Colonic mucosa (tissue), 4 donors: ENCODE data around the gene RXFP3. TPM values are rescaled to one million over a fixed set of nuclear protein-coding genes. Genes with fewer than 3 reads are reported as not detected.

Experiments
- DNase-seq: peaks from one replicate; pipeline ENCODE4 v3.0.0-alpha.2; 2020
- H3K27ac ChIP-seq: fragments of 200-600 bp; one replicate; pipeline ENCODE4 v1.8.0; 2021
- H3K27me3 ChIP-seq: fragments of 200-600 bp; one replicate; pipeline ENCODE4 v1.8.0; 2021
- H3K36me3 ChIP-seq: fragments of 200-600 bp; one replicate; pipeline ENCODE4 v1.8.0; 2021
- H3K4me1 ChIP-seq: fragments of 200-600 bp; one replicate; pipeline ENCODE4 v1.8.0; 2021; ENCODE audit warnings: mild to moderate bottlenecking
- H3K4me3 ChIP-seq: fragments of 200-600 bp; one replicate; pipeline ENCODE4 v1.8.0; 2021
- H3K9ac ChIP-seq, 2 donors: one replicate each; pipeline ENCODE4 v1.7.0; 2013; ENCODE audit warnings: control low read depth in 2 of 2, low read depth in 2 of 2, low read length in 2 of 2
- H3K9me3 ChIP-seq: fragments of 200-600 bp; one replicate; pipeline ENCODE4 v1.8.0; 2021
- intact Hi-C: fragments of 100-400 bp; cut with DNase I; formaldehyde crosslinking; loops from one replicate; pipeline ENCODE4 v1.14.1; 2022
- total RNA-seq, 2 donors: library from RNA; stranded (reverse); fragmentation: NEBNext Ultra II Directional in 1 of 2; extraction: Animal tissue kit (Norgen Biotek cat#: 25700) in 1 of 2; gene quantifications; one replicate each; pipeline ENCODE4 v1.2.1, GENCODE V29; 2021
- TF ChIP-seq, protein P1 (sequence below): fragments of 200-600 bp; IDR thresholded peaks from one replicate; pipeline ENCODE4 v1.8.0; 2022; ENCODE audit warnings: antibody characterized with exemption, mild to moderate bottlenecking
- donor health status: healthy.
- donor health status: DM: no; HTN: no; CAD: no.
- donor health status: DM: no; HTN: no; CAD: no.

RXFP3 gene
- total RNA-seq, 2 donors from 2014 or later: not detected

DNA sequence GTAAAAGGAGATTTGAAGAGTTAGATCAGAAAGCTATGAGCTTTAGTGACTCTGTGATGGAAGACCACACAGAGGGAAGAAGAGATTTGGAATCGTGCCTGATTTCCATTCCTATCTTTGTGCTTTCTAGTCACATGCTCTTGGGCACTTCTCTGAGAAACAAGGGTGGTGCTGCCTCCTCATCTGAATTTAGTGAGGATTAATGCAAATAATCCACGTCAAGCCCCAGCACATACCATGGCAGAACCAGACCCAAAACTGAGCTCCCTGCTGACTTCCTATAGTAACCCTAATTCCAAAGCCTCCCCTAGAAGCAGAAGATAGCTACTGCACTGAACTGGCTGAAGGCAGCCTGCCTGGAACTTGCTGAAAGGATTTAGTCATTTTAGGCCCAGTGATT lies 30.6 kb downstream of the RXFP3 start:
- Histone ChIP-seq H3K27me3 (no peaks in the 10 kb centered on the region), H3K4me1 (no peaks in the 10 kb centered on the region), H3K4me3 (no peak overlapping the region), H3K27ac (no peak overlapping the region), H3K36me3 (no peaks in the 10 kb centered on the region), H3K9me3 (no peaks in the 10 kb centered on the region), H3K9ac (no peak overlapping the region)
- TF ChIP-seq, protein P1, sequence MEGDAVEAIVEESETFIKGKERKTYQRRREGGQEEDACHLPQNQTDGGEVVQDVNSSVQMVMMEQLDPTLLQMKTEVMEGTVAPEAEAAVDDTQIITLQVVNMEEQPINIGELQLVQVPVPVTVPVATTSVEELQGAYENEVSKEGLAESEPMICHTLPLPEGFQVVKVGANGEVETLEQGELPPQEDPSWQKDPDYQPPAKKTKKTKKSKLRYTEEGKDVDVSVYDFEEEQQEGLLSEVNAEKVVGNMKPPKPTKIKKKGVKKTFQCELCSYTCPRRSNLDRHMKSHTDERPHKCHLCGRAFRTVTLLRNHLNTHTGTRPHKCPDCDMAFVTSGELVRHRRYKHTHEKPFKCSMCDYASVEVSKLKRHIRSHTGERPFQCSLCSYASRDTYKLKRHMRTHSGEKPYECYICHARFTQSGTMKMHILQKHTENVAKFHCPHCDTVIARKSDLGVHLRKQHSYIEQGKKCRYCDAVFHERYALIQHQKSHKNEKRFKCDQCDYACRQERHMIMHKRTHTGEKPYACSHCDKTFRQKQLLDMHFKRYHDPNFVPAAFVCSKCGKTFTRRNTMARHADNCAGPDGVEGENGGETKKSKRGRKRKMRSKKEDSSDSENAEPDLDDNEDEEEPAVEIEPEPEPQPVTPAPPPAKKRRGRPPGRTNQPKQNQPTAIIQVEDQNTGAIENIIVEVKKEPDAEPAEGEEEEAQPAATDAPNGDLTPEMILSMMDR: no peak
- DNase-seq: no peak
- intact Hi-C loops: no loop called here

DNA sequence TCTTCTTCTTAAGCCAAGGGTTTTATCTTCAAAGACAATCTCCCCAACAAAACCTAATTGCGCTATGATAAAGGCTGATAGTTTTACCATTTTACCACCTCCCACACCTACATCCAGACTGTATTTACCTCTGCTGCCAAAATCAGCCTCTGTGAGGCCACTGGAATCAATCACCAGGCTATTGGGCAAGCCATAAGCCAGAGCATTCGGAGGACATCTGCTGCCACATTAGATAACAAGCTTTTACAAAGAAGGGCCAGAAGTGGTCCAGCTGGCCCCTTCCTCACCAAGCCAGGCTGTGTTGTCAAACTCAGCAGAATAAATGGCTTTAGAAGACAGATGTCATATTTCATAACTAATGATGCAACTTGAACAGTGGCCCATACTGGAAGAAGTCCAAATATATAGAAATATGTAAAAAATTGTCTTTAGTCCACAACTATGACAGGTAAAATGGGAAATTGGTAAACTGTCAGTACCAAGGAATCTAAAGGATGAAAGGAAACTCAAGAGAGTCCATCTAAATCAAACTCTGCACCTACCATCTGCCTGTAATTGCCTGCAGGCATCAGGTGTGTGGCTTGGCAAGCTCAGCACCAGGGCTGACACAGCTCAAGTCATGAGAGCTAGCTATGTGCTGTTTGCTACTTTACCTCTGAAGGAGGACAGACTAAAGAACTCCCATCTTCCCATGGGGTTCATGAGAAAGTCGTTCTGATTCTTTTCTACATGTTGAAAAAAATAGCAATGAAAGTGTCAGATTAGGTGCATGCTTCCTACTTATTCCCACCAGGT lies 32.2 kb downstream of the RXFP3 start:
- H3K27ac ChIP-seq: no peak overlapping the region
- intact Hi-C loops: no loop called here
- H3K9me3 ChIP-seq: no peaks in the 10 kb centered on the region
- TF ChIP-seq, protein P1: no peak
- no peak overlapping the region for H3K9ac ChIP-seq
- no peak for DNase-seq
- no peak overlapping the region for H3K4me3 ChIP-seq
- H3K27me3 ChIP-seq: no peaks in the 10 kb centered on the region
- H3K4me1 ChIP-seq: no peaks in the 10 kb centered on the region
- H3K36me3 ChIP-seq: no peaks in the 10 kb centered on the region

DNA sequence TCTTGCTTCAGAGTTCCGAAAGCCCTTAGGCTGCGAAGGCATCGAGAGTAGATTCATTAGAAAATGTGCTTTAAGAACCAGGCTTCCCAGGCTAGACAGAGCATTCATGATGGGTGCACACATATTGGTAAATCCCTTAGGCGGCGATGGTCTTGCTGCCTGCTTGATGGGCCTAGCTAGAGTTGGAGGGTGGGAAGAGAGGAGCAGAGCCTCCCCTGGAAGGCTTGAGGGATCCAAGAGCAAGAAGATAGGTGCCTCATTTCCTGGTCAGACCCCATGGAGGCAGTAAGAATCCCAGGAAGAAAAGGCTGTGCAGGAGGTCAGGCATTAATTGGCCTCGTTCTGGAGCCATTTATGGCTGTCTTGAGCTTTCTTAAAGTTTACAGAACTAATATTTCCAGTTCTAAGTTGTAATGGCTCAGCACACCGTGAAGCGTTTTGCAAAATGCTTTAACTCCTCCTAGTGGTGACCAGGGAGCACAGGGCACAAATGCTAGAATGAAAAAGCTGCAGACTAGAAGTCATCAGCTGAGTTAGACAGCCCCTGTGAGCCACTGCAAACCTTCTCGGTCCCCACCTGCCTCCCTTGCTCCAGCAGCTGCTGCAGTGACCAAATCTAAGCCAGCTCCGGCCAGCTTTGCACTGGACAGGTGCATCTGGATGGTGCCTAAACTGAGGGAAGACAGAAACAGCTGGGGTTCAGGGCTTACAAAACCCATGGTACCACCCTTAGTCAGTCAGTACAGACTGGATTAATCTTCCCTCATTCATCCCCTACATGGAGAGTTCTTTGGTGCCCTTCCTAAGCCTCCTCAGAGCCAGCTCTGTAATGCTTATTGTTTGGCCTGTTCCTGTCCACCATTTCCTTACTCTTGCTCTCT lies 33.6 kb downstream of the RXFP3 start:
- TF ChIP-seq, protein P1: peak; percentile 51
- no peaks in the 10 kb centered on the region for H3K27me3 ChIP-seq
- no peaks in the 10 kb centered on the region for H3K36me3 ChIP-seq
- H3K9me3 ChIP-seq: no peaks in the 10 kb centered on the region
- no peak overlapping the region for H3K4me3 ChIP-seq
- H3K27ac ChIP-seq: no peak overlapping the region
- no peak for DNase-seq
- no peak overlapping the region for H3K9ac ChIP-seq
- H3K4me1 ChIP-seq: no peaks in the 10 kb centered on the region
- intact Hi-C loops: no loop called here

DNA sequence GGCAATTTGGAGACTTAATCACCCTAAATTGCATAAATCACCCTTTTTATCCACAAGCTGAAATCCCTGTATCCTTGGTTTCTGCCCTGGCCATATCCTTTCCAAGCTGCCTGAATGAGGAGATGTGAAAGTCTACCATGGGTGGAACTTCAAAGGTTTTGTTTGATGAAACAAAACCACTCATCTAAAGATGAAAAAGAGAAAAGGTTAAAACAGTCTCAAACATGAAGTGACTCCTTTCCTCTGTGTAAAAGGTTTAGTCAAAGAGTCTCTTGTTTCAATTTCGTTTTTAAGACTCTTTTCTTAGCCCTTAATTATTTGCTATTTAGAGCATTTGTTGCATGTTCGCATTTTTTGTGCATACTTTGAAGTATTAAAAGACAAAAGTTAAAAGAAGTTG lies 37.1 kb downstream of the RXFP3 start:
- Histone ChIP-seq H3K4me1 (no peaks in the 10 kb centered on the region), H3K9me3 (no peaks in the 10 kb centered on the region), H3K27ac (no peak overlapping the region), H3K36me3 (no peaks in the 10 kb centered on the region), H3K9ac (no peak overlapping the region), H3K27me3 (no peaks in the 10 kb centered on the region), H3K4me3 (no peak overlapping the region)
- DNase-seq: no peak
- TF ChIP-seq, protein P1: no peak
- intact Hi-C loops: no loop called here

DNA sequence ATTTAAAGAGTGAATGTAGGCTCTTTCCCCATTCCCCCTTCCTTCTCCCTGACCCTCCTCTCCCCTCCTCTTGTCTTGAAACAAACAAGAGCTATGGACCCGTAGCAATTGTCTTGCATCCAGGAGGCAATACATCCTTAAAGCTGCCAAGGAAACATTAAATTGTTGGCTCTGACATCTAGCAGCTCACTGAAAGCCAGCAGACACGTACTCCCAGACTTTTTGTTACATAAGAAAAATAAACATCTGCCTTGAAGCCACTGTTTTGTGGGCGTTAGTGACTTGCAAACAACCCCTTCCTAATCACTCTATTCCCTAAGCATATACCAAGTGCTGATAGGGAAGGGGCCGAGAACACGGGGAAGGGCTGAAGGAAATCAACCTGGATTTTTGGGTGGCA lies 39.7 kb downstream of the RXFP3 start:
- no peak for DNase-seq
- H3K9ac ChIP-seq: no peak overlapping the region
- intact Hi-C loops: no loop called here
- H3K4me1 ChIP-seq: no peaks in the 10 kb centered on the region
- H3K4me3 ChIP-seq: no peak overlapping the region
- H3K27ac ChIP-seq: no peak overlapping the region
- H3K9me3 ChIP-seq: no peaks in the 10 kb centered on the region
- TF ChIP-seq, protein P1: no peak
- no peaks in the 10 kb centered on the region for H3K27me3 ChIP-seq
- no peaks in the 10 kb centered on the region for H3K36me3 ChIP-seq
